HEK293 (cell line): ENCODE results near the gene CHMP4A.

Experiments
- CTCF ChIA-PET: fragments of 350-600 bp; formaldehyde crosslinking; extraction: SDS; loops from one replicate; lab custom pipeline; 2021; ENCODE audit warnings: antibody characterized with exemption; lab: Yijun Ruan, JAX
- POLR2A ChIA-PET: fragments of 300-600 bp; formaldehyde crosslinking; extraction: SDS; loops from one replicate; lab custom pipeline; 2020; ENCODE audit warnings: antibody characterized with exemption, inconsistent platforms; lab: Yijun Ruan, JAX
- H3K27ac ChIP-seq: fragments of 200-500 bp; sonication (Bioruptor generic); 2 replicates; pipeline ENCODE4 v1.5.1; 2014; ENCODE audit warnings: low read depth, low read length, control low read depth, inconsistent platforms; ENCODE audit errors: extremely low read depth
- H3K36me3 ChIP-seq, 2 experiments: fragments of 200-500 bp in 1 of 2; sonication (Bioruptor generic) in 1 of 2; 1 replicate in 1 of 2; 2 replicates in 1 of 2; pipeline ENCODE4 v1.5.1; 2014 to 2017; ENCODE audit warnings: inconsistent platforms in 2 of 2, low read length in 2 of 2; ENCODE audit not compliant: control insufficient read depth in 2 of 2, insufficient read depth in 1 of 2
- H3K4me1 ChIP-seq: fragments of 200-500 bp; sonication (Bioruptor generic); 2 replicates; pipeline ENCODE4 v1.5.1; 2014; ENCODE audit warnings: mild to moderate bottlenecking, low read length, inconsistent platforms; ENCODE audit not compliant: control insufficient read depth, insufficient read depth
- H3K4me3 ChIP-seq: 2 replicates; pipeline ENCODE4 v1.5.1; 2011; ENCODE audit warnings: low read depth, mild to moderate bottlenecking, control low read depth, low read length, moderate library complexity
- H3K9me3 ChIP-seq: fragments of 200-500 bp; sonication (Bioruptor generic); 2 replicates; pipeline ENCODE4 v1.5.1; 2014; ENCODE audit warnings: low read depth, low read length, inconsistent platforms; ENCODE audit not compliant: control insufficient read depth, insufficient read depth
- BCL11A ChIP-seq: fragments of 450-650 bp; formaldehyde crosslinking; IDR thresholded peaks from 2 replicates; pipeline ENCODE4 v1.5.1; 2016; ENCODE audit warnings: low read depth, missing biosample characterization, missing genetic modification characterization
- BCL6B ChIP-seq: fragments of 450-650 bp; formaldehyde crosslinking; IDR thresholded peaks from 2 replicates; pipeline ENCODE4 v1.5.1; 2017; ENCODE audit warnings: missing biosample characterization, missing genetic modification characterization
- KLF7 ChIP-seq: fragments of 450-650 bp; formaldehyde crosslinking; IDR thresholded peaks from 2 replicates; pipeline ENCODE4 v1.5.1; 2016; ENCODE audit warnings: missing biosample characterization, missing genetic modification characterization, borderline replicate concordance
- KLF9 ChIP-seq: fragments of 450-650 bp; formaldehyde crosslinking; IDR thresholded peaks from 2 replicates; pipeline ENCODE4 v1.5.1; 2016; ENCODE audit warnings: missing biosample characterization, missing genetic modification characterization, low read depth
- OVOL3 ChIP-seq: fragments of 450-650 bp; formaldehyde crosslinking; IDR thresholded peaks from 2 replicates; pipeline ENCODE4 v1.5.1; 2016; ENCODE audit warnings: missing biosample characterization, missing genetic modification characterization
- PRDM2 ChIP-seq: fragments of 450-650 bp; formaldehyde crosslinking; IDR thresholded peaks from 2 replicates; pipeline ENCODE4 v1.5.1; 2016; ENCODE audit warnings: missing biosample characterization, missing genetic modification characterization, borderline replicate concordance
- SALL2 ChIP-seq: fragments of 450-650 bp; formaldehyde crosslinking; IDR thresholded peaks from 2 replicates; pipeline ENCODE4 v1.5.0; 2017; ENCODE audit warnings: missing biosample characterization, mild to moderate bottlenecking, missing genetic modification characterization, borderline replicate concordance
- SCRT2 ChIP-seq: fragments of 450-650 bp; formaldehyde crosslinking; IDR thresholded peaks from 2 replicates; pipeline ENCODE4 v1.5.1; 2016; ENCODE audit warnings: missing biosample characterization, missing genetic modification characterization
- SP3 ChIP-seq: fragments of 450-650 bp; formaldehyde crosslinking; IDR thresholded peaks from 2 replicates; pipeline ENCODE4 v1.5.1; 2016; ENCODE audit warnings: missing biosample characterization, missing genetic modification characterization
- SP7 ChIP-seq: fragments of 450-650 bp; formaldehyde crosslinking; IDR thresholded peaks from 2 replicates; pipeline ENCODE4 v1.5.1; 2016; ENCODE audit warnings: missing biosample characterization, missing genetic modification characterization
- YY2 ChIP-seq: fragments of 450-650 bp; formaldehyde crosslinking; IDR thresholded peaks from 2 replicates; pipeline ENCODE4 v1.5.1; 2016; ENCODE audit warnings: missing biosample characterization, missing genetic modification characterization
- ZBTB7A ChIP-seq: fragments of 450-650 bp; formaldehyde crosslinking; IDR thresholded peaks from 2 replicates; pipeline ENCODE4 v1.5.1; 2016; ENCODE audit warnings: low read depth, missing biosample characterization, missing genetic modification characterization
- ZNF132 ChIP-seq: fragments of 450-650 bp; formaldehyde crosslinking; IDR thresholded peaks from 2 replicates; pipeline ENCODE4 v1.5.1; 2017; ENCODE audit warnings: missing biosample characterization, missing genetic modification characterization, borderline replicate concordance
- ZNF223 ChIP-seq: fragments of 450-650 bp; formaldehyde crosslinking; IDR thresholded peaks from 2 replicates; pipeline ENCODE4 v1.5.1; 2016; ENCODE audit warnings: missing biosample characterization, missing genetic modification characterization
- ZNF248 ChIP-seq: fragments of 450-650 bp; formaldehyde crosslinking; IDR thresholded peaks from 2 replicates; pipeline ENCODE4 v1.5.1; 2017; ENCODE audit warnings: missing biosample characterization, missing genetic modification characterization
- ZNF324 ChIP-seq: fragments of 450-650 bp; formaldehyde crosslinking; IDR thresholded peaks from 2 replicates; pipeline ENCODE4 v1.5.1; 2016; ENCODE audit warnings: missing biosample characterization, missing genetic modification characterization
- ZNF394 ChIP-seq: fragments of 450-650 bp; formaldehyde crosslinking; IDR thresholded peaks from 2 replicates; pipeline ENCODE4 v1.5.1; 2016; ENCODE audit warnings: missing biosample characterization, missing genetic modification characterization, mild to moderate bottlenecking, moderate library complexity, borderline replicate concordance
- ZNF416 ChIP-seq: fragments of 450-650 bp; formaldehyde crosslinking; IDR thresholded peaks from 2 replicates; pipeline ENCODE4 v1.5.1; 2016; ENCODE audit warnings: missing biosample characterization, missing genetic modification characterization
- ZNF510 ChIP-seq: fragments of 450-650 bp; formaldehyde crosslinking; IDR thresholded peaks from 2 replicates; pipeline ENCODE4 v1.5.1; 2018; ENCODE audit warnings: mild to moderate bottlenecking, missing genetic modification characterization, missing biosample characterization; ENCODE audit not compliant: insufficient replicate concordance
- ZNF544 ChIP-seq: fragments of 450-650 bp; formaldehyde crosslinking; IDR thresholded peaks from 2 replicates; pipeline ENCODE4 v1.5.0; 2017; ENCODE audit warnings: missing biosample characterization, missing genetic modification characterization
- ZNF555 ChIP-seq: fragments of 450-650 bp; formaldehyde crosslinking; conservative IDR thresholded peaks from 2 replicates; pipeline ENCODE4 v1.5.1; 2017; ENCODE audit warnings: missing biosample characterization, mild to moderate bottlenecking, missing genetic modification characterization, inconsistent platforms
- ZNF558 ChIP-seq: fragments of 450-650 bp; formaldehyde crosslinking; IDR thresholded peaks from 2 replicates; pipeline ENCODE4 v1.5.1; 2016; ENCODE audit warnings: missing biosample characterization, missing genetic modification characterization
- ZNF561 ChIP-seq: fragments of 450-650 bp; IDR thresholded peaks from 2 replicates; pipeline ENCODE4 v1.5.1; 2018; ENCODE audit warnings: missing biosample characterization, missing genetic modification characterization, borderline replicate concordance
- ZNF768 ChIP-seq: fragments of 450-650 bp; formaldehyde crosslinking; IDR thresholded peaks from 2 replicates; pipeline ENCODE4 v1.5.1; 2018; ENCODE audit warnings: missing biosample characterization, mild to moderate bottlenecking, missing genetic modification characterization
- ZSCAN23 ChIP-seq: fragments of 450-650 bp; formaldehyde crosslinking; IDR thresholded peaks from 2 replicates; pipeline ENCODE4 v1.5.1; 2016; ENCODE audit warnings: missing biosample characterization, missing genetic modification characterization
- ZSCAN4 ChIP-seq: fragments of 450-650 bp; formaldehyde crosslinking; IDR thresholded peaks from 2 replicates; pipeline ENCODE4 v1.5.1; 2017; ENCODE audit warnings: missing biosample characterization, missing genetic modification characterization
- TF ChIP-seq, protein P1 (sequence below): fragments of 450-650 bp; formaldehyde crosslinking; IDR thresholded peaks from 2 replicates; pipeline ENCODE4 v1.5.1; 2016; ENCODE audit warnings: missing biosample characterization, missing genetic modification characterization

CHMP4A gene

GRCh38 chr14:24258119-24258518 lies 44.8 kb upstream of the CHMP4A start:
- Histone ChIP-seq H3K4me3 (no peak overlapping the region), H3K36me3 (peaks cover 0 to 15% of the 10 kb centered on the region in 2 experiments; a peak in 2 of 3 replicates), H3K9me3 (no peaks in the 10 kb centered on the region), H3K4me1 (no peaks in the 10 kb centered on the region), H3K27ac (no peak overlapping the region)
- ChIA-PET POLR2A (interaction anchor here (0.7 kb wide), 1 partner anchor 13 kb away, joined by 3 read pairs; no protein-coding TSS in a partner anchor), CTCF (interaction anchor here (1.6 kb wide), 1 partner anchor 13 kb away, joined by 3 read pairs; the partner anchor contains the start of gene RABGGTA)
- TF ChIP-seq KLF9 = no peak
- TF ChIP-seq ZNF223 (tag by site-specific recombination) = no peak
- no peak for TF ChIP-seq YY2 (tag by site-specific recombination)
- TF ChIP-seq ZNF324 (tag by site-specific recombination) = no peak
- no peak for TF ChIP-seq SALL2 (tag by site-specific recombination)
- TF ChIP-seq ZNF561 (tag by site-specific recombination) = no peak
- no peak for TF ChIP-seq ZNF544 (tag by site-specific recombination)
- TF ChIP-seq KLF7 (tag by site-specific recombination) = no peak
- TF ChIP-seq ZNF768 (tag by site-specific recombination) = no peak
- TF ChIP-seq ZSCAN23 = no peak
- TF ChIP-seq BCL6B (tag by site-specific recombination) = no peak
- TF ChIP-seq BCL11A (tag by site-specific recombination) = no peak
- TF ChIP-seq ZNF394 (tag by site-specific recombination) = no peak
- TF ChIP-seq PRDM2 = no peak
- TF ChIP-seq SP7 (tag by site-specific recombination) = no peak
- TF ChIP-seq ZNF248 (tag by site-specific recombination) = no peak
- TF ChIP-seq OVOL3 = no peak
- TF ChIP-seq SCRT2 (tag by site-specific recombination) = no peak
- TF ChIP-seq SP3 (tag by site-specific recombination) = no peak
- TF ChIP-seq ZNF555 (tag by site-specific recombination) = no peak

GRCh38 chr14:24256960-24257359 lies 43.7 kb upstream of the CHMP4A start:
- CTCF ChIA-PET = interaction anchor here (0.9 kb wide), 1 partner anchor 41 kb away, joined by 3 read pairs; no protein-coding TSS in a partner anchor
- H3K4me3 ChIP-seq = no peak overlapping the region
- H3K9me3 ChIP-seq = no peaks in the 10 kb centered on the region
- no peaks in the 10 kb centered on the region for H3K4me1 ChIP-seq
- peaks cover 0 to 15% of the 10 kb centered on the region in 2 experiments; a peak in 2 of 3 replicates for H3K36me3 ChIP-seq
- POLR2A ChIA-PET = no interaction called here
- no peak overlapping the region for H3K27ac ChIP-seq
- TF ChIP-seq ZNF416 (tag by site-specific recombination) (no peak), ZNF132 (tag by site-specific recombination) (no peak), ZNF510 (tag by site-specific recombination) (no peak), ZNF558 (tag by site-specific recombination) (no peak), ZBTB7A (tag by site-specific recombination) (no peak), ZSCAN4 (tag by site-specific recombination) (no peak)
- TF ChIP-seq, protein P1, sequence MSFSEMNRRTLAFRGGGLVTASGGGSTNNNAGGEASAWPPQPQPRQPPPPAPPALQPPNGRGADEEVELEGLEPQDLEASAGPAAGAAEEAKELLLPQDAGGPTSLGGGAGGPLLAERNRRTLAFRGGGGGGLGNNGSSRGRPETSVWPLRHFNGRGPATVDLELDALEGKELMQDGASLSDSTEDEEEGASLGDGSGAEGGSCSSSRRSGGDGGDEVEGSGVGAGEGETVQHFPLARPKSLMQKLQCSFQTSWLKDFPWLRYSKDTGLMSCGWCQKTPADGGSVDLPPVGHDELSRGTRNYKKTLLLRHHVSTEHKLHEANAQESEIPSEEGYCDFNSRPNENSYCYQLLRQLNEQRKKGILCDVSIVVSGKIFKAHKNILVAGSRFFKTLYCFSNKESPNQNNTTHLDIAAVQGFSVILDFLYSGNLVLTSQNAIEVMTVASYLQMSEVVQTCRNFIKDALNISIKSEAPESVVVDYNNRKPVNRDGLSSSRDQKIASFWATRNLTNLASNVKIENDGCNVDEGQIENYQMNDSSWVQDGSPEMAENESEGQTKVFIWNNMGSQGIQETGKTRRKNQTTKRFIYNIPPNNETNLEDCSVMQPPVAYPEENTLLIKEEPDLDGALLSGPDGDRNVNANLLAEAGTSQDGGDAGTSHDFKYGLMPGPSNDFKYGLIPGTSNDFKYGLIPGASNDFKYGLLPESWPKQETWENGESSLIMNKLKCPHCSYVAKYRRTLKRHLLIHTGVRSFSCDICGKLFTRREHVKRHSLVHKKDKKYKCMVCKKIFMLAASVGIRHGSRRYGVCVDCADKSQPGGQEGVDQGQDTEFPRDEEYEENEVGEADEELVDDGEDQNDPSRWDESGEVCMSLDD (tag by site-specific recombination) = no peak
